GM19099 (cell line): ENCODE data around the gene KCTD3.
A peak's percentile ranks its signal among the peaks of the same experiment; 100 is the strongest.

ENCODE experiments used
- POLR2A ChIP-seq: IDR thresholded peaks from 3 replicates; pipeline ENCODE4 v1.6.1; 2011; ENCODE audit warnings: low read depth; ENCODE audit not compliant: insufficient read length; ENCODE audit errors: extremely low read depth

Gene KCTD3

DNA sequence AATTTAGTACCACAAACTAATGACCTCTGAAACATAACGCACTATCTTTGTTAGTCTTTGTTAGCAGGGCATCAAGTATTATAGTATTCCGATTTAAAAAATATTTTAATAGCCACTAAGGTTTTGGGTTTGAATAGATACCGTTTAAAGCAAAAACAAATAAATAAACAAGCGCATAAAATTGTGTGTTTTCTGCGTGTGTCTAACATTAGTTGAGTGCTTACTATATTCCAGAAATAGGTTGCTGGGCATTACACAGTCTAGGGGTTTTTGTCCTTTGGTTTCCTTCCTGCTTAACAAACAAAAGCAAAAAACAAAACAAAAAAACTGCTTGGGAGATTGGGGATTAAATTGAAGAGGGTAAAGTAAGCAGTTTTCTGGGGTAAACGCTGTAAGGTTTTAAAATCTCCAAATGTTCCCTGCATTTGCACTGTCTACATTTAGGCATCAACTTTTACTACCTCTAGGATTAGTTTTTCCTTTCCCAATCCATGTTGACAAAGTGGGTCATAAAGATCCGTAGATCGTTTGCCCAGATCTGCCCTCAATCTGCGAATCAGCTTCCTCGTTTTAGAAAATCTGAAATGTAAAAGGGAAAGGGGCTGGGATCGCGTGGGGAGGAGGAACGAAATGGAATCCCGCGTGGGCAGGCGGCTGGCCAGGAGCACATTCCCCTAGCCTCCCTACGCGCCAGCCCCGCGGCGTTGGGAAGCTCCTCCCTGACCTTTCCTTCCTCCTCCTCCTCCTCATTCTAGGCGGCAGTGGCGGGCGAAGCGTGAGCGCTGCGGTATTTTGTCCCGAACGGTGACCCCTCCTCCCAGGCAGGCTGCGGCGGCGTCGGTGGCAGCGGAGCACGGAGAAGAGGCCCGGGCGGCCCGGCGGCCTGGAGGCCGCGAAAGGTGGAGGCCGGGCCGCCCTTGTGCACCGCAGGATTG lies at the start of gene KCTD3:
Gene KCTD3 (plus strand): TSS at position 749 of the 935 bp plus-strand sequence. CDS start 382 bp downstream, outside the sequence.
- peak; percentile 44 for TF ChIP-seq POLR2A

DNA sequence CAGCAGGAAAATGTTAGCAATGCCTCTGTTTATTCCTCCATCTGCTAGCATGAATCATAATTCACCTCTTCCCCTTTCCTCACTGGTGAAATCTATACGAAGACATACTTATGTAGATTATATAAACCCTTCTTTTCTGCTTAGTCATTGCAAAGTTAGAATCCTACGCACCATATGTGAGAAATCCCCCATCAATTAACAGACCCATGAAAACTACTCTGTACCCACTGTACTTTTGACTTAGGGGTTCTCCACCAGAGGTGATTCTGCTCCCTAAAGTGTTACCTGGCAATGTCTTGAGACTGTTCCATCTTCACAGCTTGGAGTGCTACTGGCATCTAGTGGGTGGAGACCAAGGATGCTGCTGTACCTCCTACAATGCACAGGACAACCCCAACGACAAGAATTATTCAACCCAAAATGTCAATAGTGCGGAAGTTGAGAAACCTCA lies 49.6 kb upstream of the KCTD3 start:
- TF ChIP-seq POLR2A = no peak

DNA sequence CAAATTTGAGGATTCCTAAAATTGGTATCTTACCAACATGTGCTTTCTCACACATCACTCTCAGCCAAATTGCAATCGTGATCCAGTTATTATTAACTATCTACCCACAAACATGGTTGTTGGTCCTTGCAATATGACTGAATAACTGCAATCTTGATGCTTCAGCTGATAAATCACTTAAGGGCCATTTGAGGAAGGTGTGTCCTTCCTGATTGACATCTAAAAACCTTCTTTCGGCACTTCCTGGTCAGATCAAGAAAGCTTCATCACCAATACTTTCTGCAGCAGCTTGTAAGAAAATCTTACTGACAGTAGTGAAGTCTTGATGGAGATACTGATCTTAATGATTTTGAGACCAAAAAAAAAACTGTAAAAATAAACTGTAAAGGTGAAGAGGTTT lies 48.5 kb upstream of the KCTD3 start:
- no peak for TF ChIP-seq POLR2A

DNA sequence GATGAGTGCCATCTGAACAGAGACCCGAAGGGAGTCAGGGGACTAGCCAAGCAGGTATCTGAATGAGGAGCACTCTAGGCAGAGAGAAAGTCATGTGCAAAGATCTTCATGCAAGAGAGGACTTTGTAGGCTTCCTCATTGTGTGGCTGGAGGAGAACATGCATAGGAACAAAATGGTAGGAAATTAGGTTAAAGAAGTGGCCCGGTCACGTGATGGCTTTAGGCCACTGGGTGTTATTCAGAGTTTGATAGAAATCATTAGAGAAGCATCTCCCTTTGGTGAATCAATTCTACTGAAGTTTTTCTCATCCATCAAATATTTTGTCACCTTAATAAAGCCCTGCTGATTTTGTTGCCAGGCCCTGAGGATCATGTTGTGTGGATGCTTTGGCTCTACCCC lies 45.8 kb upstream of the KCTD3 start:
- TF ChIP-seq POLR2A = no peak

DNA sequence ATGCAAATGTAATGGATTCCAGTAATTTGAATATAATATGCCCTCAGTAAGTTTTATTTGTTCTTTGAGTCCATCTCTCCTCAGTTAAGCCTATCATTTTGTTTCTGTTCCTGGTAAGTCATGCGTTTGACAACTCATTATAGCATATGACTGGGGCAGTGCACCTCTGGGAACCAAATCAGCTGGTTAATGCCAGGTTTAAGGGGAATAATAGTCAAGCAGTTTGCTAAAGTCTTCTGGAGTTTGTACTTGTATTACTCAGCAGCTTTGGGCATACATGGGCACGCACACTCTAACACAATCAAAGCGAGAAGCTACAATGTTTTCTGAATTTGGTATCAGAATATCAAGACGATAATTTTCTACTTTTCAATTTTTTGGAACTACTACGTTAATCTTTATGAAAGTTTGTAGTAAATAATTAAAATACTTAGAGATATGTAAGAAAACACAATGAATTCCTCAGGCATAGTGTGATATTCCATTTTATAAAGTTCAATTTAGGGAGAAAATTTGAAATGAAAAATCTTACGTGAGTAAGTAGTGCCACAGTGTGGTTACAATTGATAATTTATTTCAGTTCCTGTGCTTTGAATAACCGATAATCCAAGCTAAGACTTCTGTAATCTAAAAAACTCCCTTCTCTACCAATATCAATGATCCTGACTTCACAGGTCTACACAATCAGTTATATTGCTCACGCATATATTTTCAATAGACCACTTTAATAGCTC lies 43.8 kb upstream of the KCTD3 start:
- TF ChIP-seq POLR2A = no peak

DNA sequence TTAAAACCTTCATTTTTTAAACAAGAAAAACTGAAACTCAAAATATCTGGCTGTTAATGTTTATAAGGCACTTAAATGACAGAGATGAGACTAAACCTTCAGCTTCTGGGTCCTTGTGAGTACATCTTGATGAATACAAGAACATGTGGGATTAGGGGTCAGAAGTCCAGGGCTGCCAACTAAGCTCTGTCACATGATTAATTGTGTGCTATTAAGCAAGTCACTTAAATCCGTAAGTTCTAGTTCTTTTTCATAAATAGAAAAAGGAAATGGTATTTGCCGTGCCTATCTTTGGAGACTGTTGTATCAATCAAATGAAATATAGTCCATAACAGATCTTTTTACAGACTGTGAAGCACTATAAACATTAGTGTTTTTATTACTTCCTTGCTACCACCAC lies 43.2 kb upstream of the KCTD3 start:
- no peak for TF ChIP-seq POLR2A

DNA sequence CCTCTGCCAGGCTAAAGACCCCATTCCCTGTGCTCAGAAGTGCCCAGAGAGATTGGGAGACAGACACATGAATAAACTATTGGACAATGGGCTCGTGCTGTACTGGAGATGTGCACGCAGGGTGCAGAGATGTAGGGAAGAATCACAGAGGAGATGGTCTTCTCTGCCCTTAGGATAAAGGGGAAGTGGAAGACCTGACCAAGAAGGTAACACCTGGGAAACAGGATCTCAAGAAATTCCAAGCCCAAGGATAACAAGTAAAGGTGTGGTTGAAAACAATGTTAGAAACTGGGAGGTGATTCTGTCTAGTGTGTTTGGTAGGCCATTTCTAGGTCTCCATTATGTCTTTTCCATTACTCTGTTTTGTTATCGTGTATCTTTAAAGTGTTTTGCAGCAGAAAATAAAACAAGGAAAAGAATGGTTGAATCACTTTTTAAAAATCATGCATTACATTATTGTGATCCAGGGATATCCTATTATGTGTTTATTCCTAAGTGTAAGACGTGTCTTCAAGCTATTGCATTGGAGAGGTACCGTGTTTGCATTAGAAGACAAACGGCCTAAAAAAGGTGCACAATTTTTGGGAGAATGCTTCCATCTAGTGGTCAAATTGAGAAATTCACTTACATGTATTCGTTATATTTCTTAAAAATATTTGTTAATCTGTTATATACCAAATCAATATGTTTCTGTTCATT lies 40.8 kb upstream of the KCTD3 start:
- no peak for TF ChIP-seq POLR2A

DNA sequence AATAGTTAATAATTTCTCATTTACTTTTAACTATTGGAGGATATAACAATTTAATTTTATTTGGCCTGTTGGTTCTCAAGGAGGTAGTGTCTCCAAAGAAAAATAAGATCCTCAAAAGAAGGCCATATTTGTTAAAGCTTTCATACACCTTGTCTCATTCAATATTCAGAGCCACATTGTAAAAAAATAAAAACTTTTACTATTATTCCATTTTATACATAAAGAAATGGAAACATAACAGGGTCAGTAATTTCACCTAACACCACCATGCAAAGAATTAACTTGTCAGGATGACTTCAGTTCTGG lies 40.3 kb upstream of the KCTD3 start:
- no peak for TF ChIP-seq POLR2A

DNA sequence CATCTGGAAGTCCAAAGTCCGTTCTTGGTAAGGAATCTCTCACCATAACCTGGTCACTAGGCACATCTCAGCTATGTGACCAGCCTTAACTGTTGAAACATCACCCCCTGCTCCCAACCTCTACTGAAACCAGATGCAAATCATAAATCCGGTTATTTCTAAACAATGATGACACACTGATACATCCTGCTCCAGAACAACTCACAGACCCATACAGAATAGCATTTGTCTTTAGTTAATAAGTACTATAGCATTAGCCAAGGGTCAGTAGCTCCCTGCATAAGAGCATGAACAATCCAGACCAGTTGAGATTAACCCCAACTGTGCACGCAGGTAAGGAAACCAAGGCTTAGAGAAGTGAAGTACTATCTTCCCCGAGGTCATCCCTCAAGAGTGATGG lies 38.0 kb upstream of the KCTD3 start:
- no peak for TF ChIP-seq POLR2A

DNA sequence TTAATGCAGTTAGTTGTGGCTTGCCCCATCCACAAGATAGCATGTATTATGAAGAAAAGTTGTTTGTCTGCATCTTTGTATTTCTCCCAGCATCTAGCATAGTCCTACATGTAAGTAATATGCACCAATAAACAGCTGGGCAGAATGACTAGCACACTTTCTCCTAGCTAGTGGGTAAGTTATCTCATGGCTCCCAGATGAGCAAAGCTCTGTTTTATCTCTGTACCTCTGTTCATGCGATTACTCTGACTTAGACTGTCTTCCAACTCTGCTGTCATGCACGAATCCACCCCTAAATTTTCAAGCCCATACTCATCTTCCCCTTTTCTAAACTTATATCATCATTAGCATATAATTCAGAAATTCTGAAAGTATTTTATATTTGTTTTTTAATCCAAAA lies 37.5 kb upstream of the KCTD3 start:
- TF ChIP-seq POLR2A = no peak

DNA sequence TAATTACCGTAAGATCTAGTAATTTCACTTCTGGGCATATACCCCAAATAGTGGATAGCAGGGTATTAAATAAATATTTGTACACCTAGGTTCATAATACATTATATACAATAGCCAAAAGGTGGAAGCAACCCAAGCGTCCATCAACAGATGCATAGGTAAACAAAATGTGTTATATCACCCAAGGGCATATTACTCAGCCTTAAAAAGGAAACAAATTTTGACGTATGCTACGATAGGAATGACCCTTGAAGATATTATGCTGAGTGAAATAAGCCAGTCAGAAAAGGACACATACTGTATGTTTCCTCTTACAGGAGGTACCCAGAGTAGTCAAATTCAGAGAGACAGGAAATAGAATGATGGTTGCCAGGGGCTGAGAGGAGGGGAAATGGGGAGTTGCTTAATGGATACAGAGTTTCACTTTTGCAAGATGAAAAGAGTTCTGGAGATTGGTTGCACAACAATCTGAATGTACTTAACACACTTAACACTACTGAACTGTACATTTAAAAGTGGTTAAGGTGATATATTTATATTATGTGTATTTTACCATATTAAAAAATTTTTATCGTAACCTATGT lies 36.6 kb upstream of the KCTD3 start:
- no peak for TF ChIP-seq POLR2A

DNA sequence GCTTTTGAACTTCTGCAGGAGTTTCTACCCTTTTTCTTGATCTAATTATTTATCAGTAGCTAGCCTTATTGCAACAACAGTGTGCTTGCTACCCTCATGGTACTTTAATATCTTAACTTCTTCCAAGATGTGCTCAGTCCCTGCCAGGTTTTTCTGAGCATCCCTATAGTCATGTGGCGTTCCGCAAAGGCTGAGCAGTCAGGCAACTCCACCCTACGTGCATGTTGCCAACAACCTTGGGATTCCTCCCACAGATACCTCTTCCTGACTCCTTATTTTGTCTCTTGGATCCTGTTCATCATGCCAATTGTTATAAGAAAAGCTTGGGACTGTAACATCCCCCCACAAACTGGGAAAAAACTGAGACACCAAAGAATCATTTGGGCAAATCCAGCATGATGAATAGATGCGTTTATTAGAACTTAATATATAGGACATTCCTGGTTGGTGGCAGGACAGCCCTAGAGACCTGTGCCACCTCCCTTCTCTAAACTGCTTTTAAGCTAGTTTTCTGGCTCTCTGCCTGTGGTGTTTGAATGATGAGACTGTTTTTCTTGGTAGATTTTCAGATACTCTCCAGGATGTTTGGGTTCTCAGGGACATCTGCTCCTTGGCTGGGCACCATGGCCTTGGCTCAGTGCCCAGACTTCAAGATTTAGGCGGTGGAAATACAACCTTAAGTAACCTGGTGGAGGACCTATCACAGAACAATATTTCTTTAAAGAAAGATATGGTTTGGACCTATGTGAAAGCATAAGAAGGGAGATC lies 27.1 kb upstream of the KCTD3 start:
- no peak for TF ChIP-seq POLR2A

DNA sequence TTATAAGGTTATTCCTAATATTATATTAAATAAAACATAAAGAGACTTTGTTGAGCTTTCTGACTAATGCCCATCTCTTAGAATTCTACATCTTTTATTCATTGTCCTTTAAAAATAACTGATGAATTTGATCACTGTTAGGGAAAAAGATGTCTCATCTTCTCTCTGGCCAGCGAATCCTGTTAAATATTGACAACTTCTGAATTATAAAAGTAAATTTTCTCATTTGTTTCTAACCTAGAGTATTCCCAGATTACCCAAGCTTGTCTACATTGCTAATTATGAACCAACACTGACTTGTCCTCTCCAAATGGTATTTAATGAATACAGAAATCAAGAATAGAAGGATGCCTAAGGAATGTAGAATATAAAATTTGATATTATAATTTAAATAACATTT lies 24.8 kb upstream of the KCTD3 start:
- no peak for TF ChIP-seq POLR2A

DNA sequence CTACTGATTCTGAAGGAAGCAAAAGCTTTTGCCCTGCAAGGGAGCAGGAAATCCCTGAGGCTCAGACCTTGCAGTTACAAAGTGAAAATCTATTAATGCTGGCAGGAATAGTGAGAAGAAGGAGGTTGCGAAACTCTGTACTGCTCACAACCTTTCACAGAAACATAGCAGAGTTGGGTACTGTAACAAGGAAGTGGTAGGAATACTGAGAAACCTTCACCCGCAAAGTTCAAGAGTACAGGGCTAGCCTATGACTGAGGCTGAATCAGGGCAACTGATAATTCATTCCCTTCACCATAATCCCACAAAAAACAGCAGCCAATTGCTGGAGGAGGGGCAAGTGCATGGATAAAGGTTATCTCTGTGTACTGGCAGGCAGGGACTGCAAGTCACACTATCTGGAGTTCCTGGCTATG lies 23.9 kb upstream of the KCTD3 start:
- no peak for TF ChIP-seq POLR2A
